Measurements from ENCODE around the gene WDR54.
"Not testable (repeated sequence)": the region's sequence is repeated elsewhere in the genome, so short reads cannot be mapped to it uniquely, and the experiment has no call there.

WDR54 gene

DNA sequence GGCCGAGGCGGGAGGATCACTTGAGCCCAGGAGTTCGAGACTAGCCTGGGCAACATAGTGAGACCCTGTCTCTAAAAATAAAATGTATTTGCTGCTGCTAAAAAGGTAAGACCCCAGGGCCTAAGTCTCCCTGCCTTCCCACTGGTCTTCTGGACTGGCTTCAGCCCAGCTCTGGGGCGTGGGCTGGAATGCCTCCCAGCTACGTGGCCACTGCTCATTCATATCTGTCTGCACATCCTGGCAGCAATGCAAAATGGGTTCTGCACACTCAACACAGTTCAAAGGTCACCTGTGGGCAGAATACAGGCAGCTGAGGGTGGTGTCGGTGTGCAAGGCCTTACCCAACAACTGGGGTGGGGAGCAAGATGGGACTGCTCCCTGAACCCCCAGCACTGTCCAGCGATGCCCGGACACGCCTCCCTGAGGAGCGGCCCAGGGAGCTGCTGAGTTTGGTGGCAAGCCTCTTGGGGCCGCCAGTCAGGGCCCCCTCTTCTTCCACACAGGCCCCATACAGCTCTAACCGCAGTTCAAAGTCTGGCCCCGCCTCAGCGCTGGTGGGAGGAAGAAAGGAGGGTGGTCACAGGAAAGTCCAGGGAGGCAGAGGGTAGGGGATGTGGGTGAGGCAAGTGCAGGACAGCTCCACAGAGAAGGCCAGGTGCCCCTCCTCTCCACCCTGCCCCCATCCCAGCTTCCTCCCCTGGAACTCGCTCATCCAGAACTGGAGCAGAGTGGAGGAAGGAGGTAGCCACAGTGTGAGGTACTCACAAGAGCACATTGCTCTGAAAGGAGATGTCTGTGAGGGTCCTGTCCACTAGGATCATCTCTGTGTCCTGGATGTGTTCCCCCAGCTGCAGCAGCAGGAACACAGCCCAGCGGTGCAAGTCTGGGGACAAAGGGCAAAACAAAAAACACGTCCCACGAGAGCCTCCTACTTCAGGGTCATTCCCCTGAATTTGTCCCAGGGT, 8.2 kb downstream of the WDR54 start:
- DNase-seq (ENCODE audit: low read depth in 2 of 2) = no peak

DNA sequence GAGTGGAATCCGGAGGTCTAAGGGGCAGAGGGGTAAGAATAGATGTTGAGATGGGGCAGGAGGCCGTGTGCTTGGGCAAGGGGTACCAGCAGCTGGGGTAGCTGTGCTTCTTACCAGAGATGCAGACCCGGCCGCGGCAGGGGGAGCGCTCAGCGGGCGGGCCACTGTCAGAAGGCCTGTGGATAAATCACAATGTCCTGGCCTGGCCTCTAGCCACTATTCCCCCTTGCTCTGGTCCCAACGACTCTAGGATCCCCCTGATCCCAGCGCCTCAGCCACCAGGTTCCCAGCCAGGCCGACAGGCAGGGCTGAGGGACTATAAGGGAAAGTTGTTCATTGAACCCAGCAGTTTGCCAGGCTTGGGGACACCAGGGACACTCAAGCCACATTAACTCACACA, 9.0 kb downstream of the WDR54 start:
- no peak for DNase-seq (ENCODE audit: low read depth in 2 of 2)

DNA sequence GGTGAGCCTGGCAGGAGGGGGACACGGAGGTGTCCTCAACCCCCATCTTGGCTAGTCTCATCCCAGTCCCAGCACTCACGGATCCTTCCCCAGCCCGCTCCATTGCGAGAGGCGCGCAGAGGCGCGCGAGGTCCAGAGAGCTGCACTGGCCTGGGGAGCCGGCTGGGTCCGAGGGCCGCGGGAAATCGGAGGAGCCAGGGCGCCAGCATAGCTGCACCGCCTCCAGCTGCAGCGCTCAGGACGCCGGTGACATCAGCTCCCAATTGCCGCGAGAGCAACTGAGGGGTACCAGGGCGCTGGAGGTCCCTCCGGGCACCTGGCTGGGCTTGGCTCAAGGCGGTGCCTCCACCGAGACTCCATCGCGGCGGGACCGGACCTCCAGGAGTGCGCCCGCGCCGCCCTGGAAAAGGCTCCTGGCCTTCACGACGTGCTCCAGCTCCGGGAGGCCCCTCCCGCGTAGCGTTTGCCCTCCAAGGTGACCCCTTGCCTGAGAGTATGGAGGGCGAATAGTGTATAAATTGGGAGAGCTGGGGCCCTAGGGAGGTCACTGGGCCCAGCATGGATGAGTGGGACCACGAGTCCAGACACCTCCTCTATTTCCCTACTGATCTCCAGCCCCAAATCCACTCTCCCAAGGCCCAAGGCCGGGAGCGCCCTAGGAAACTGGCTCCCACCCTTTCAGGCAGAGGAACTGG, 14.7 kb downstream of the WDR54 start:
- no peak for DNase-seq (ENCODE audit: low read depth in 2 of 2)

DNA sequence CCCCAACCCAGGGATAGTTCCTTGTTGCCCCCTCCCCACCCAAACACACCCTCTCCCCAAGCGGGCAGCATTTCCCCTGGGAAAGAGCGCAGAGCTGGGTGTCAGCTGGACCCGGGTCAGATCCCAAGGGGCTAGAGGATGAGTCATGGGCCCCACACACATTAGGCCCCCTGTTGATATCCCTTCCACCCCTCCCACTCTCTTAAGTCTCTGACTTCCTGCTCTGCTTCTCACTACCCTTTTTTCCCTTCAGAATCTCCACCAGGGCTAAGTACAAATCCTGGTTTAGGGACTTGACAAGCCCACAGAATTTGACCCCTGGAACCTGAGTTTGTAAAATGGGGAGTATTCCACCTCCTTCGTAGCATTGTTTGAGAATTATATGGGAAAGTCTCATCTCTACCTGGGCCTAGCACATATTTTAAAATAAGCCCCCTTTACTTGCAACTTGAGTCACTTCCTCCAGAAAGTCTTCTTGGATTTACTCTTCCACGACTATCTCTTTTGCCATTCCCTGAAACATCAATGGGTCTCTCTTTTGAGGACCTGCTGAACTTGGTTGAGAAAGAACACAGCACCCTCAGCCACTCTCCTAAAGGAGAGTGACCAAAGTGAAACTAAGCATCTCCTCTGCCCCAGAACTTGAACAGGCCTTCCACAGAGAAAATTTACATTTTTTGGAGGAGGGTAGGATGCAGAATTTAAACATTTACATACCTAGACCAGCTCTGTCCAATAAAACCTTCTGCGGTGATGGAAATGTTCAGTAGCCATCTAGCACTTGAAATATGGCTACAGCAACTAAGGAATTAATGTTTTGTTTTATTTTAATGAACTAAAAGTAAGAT, 15.5 kb downstream of the WDR54 start:
- no peak for DNase-seq (ENCODE audit: low read depth in 2 of 2)

GRCh38 chr2:74438248-74438647, 16.7 kb downstream of the WDR54 start:
- no peak for DNase-seq (ENCODE audit: low read depth in 2 of 2)

- DNase-seq (ENCODE audit: low read depth in 2 of 2) = no peak
These were observed 17.8 kb downstream of the WDR54 start for GRCh38 chr2:74439373-74439772.

DNA sequence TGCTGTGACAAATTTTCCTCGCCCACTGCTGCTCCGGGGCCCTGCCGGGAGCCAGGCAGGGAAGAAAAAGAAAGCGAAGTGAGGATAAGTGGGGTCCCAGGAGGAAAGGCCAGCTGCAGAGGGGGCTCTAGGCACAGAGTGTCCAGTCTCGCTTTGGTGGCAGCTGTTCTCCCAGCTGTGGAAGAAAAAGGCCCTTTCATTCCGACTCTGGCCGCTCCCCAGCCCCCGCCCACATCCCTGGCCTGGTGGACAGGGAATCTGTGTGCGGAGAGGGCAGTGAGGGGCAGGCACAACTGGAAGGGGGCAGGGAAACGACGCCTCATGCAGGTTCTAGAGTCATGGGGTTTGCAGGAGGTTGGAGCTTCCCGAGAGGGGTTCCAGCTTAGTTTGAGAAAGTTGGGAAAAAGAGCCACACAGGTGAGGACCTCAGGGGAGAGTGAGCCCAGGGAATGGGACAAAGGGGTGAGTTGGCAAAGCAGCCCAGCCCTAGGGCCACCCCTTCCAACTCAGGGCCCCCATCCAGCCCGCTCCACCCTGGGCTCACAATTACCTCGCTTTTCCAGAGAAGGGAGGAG, 18.4 kb downstream of the WDR54 start:
- no peak for DNase-seq (ENCODE audit: low read depth in 2 of 2)

- peak; percentile 52 to 55 for DNase-seq (ENCODE audit: low read depth in 2 of 2)
These were observed 19.0 kb downstream of the WDR54 start for GRCh38 chr2:74440378-74441169.

GRCh38 chr2:74441170-74441689, 19.7 kb downstream of the WDR54 start:
- no peak for DNase-seq (ENCODE audit: low read depth in 2 of 2)

DNA sequence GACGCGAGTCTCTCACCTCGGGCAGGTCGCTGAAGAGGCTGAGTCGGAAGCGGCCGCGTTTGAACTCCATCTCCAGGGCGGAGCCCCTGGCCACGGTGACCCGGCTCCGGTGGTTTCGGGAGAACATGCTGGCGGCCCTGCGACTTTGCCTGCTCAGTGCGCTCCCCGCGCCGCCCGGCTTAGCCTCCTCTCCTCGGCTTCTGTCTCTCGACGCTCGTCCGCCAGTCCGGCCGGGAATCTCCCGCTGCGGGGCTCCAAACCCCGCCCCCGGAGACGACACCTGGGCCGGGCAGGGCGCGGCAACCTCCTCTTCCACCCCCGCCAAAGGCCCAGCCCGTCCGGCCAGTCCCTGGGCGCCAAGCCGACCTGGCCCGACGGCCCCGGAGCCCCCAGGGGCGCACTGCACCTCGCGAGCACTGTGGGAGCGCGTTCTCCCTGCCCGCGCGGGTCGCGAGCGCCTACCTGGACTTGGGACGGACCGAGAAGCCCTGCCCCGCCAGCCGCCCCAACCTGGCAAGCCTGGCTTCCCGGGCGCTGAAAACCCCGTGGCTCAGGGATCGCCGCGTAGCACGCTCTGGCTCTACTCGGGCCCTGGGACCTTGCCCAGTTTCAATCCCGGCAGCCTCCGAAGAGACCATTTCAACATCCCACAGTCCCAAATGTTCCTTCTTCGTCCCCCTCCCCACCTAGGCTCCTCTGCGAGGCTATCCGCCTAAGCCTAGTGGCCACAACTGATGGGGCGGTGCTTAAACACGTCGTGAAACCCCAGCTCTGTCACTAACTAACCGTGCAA, 20.4 kb downstream of the WDR54 start, which contains the start of gene RTKN:
Gene RTKN (minus strand): TSS at position 248 of the 793 bp plus-strand sequence. CDS start 121 bp downstream, at position 127.
- DNase-seq (ENCODE audit: low read depth in 2 of 2) = no peak

- DNase-seq (ENCODE audit: low read depth in 2 of 2) = not testable (repeated sequence)
These were observed 21.2 kb downstream of the WDR54 start for GRCh38 chr2:74442483-74443297.

- DNase-seq (ENCODE audit: low read depth in 2 of 2) = no peak
These were observed 23.2 kb downstream of the WDR54 start for GRCh38 chr2:74444498-74445318.

DNA sequence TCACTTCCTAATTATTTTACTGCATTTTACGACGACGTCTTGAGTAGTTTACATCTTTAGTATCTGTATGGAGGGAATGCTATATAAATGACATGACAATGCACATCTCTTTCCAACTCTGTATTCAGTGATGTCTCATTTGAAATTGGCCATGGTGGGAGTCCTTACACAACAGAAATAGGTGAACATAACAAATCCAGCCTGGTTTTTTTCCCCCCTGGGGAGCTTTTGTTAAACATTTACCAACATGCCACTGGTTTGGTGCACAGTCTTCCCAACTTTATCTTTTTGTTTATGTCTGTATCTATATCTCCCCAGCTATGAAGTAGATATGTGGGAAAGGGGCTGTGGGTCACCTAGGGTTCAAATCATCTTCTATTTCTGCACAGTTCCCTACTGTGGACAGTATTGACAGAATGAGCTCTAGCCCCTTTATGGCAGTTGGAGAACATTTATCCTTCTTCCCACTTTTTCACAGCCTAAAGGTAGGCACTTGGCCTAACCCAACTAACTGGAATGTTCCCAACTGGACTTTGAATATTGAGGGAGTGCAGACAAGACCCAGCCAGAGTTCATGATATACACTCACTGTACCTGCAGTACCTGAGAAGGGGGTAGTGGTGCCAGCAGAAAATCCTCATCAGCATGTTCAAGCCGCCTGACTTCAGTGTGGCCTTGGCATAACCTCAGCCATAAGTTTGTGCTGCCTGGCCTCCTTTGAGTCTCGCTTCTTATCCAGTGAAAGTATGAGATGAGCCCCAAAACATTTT, 25.9 kb downstream of the WDR54 start:
- DNase-seq (ENCODE audit: low read depth in 2 of 2) = no peak

DNA sequence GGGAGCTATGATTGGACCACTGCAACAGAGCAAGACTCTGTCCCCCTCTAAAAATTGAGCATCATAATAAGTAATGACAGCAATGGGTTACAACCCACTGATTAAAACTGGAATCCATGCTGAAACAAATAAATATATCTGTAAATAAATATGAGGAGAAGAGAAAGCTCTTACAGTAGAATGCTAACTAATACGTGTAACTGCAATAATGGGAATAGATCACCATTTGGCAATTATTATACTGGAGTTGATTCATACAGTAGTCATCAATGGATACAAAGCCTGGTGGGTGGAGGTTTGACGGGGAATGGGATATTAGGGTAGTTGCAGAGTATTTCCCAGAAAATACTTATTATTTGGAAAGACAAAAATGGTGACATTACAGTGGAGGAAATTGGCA, 27.2 kb downstream of the WDR54 start:
- no peak for DNase-seq (ENCODE audit: low read depth in 2 of 2)

- no peak for DNase-seq (ENCODE audit: low read depth in 2 of 2)
These were observed 29.1 kb downstream of the WDR54 start for GRCh38 chr2:74450570-74451190.

DNA sequence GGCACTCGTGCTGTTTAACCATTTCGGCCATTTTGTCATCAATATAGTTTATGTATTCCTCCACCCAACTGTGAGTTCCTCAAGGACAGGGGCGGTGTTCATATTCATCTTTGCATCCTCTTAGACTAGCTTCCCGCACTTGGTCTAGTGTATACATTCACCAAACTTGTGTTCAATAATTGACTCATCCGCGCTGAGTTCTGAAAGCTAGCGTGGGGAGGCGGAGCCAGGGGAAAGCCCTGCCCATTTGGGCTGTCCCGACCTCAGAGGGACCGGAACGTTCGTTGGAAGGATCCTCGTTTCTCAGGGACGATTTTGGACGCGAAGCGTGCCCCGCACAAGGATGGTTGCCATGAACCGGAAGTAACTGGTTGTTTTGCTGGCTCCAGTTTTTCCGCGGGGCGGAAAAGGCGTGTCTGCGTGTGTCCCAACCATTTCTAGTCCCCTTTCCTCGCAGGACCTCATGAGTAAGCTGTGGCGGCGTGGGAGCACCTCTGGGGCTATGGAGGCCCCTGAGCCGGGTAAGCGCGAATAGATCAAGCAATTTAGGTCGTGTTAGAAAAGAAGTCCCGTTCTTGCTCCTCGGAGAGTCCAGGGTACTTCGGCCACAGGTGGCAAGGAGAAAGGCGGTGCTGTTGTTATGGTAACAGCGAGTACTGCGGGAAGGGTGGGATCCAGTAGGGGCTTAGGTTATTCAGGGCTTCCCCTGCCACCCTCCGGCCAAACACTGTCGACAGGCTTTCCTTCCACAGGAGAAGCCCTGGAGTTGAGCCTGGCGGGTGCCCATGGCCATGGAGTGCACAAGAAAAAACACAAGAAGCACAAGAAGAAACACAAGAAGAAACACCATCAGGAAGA, 33.4 kb downstream of the WDR54 start, which contains the start of gene INO80B:
Gene INO80B (plus strand): TSS at position 434 of the 858 bp plus-strand sequence. CDS start 30 bp downstream, at position 464.
- DNase-seq (ENCODE audit: low read depth in 2 of 2) = peak; percentile 96 to 97
